ENCODE data around the gene AMOTL1. TPM values are rescaled to one million over a fixed set of nuclear protein-coding genes. Genes with fewer than 3 reads are reported as not detected.
A peak's percentile ranks its signal among the peaks of the same experiment; 100 is the strongest.

The AMOTL1 gene
- polyA plus RNA-seq, 2 donors, result 11.3 to 15.4 TPM

DNA sequence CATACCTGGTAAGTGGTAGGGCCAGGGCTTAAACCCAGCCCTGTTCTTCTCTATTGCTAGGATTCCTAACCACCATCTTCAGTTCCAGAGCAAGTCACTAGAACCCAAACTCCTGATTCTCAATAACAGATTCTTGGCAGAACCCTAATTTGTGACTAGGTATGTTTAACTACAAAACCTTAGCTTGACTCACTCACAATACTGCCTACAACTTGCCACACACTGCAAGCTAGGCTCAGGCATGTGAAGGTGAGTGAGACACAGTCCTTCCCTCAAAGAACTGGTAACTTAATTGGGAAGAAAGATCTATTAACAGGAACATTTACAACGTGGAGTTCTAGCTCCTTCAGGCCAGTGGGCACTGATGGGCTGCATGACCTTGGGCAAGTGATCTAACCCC, 14.5 kb upstream of the AMOTL1 start:
- 61 to 65% methylated on average over 1 of the region's 1 CpG for WGBS, 2 donors
- H3K27me3 ChIP-seq (ENCODE audit: control insufficient read depth in 1 of 2, insufficient read depth in 2 of 2, low read length in 2 of 2), result no peaks in the 10 kb centered on the region
- H3K4me3 ChIP-seq (ENCODE audit: low read depth in 1 of 2, low read length in 2 of 2), result no peak overlapping the region
- H3K9me3 ChIP-seq (ENCODE audit: control insufficient read depth in 2 of 2, insufficient read depth in 1 of 2, low read depth in 1 of 2, low read length in 1 of 2), result no peaks in the 10 kb centered on the region
- H3K36me3 ChIP-seq (ENCODE audit: control insufficient read depth in 2 of 2, insufficient read depth in 2 of 2, low read length in 1 of 2), result no peaks in the 10 kb centered on the region
- H3K4me1 ChIP-seq (ENCODE audit: control insufficient read depth in 2 of 2, insufficient read depth in 2 of 2, low read length in 1 of 2), result peaks cover 6% of the 10 kb centered on the region in 2 donors
- peak overlapping the region; percentile 27 to 36 for H3K27ac ChIP-seq (ENCODE audit: low read depth in 2 of 2, low read length in 1 of 2)

DNA sequence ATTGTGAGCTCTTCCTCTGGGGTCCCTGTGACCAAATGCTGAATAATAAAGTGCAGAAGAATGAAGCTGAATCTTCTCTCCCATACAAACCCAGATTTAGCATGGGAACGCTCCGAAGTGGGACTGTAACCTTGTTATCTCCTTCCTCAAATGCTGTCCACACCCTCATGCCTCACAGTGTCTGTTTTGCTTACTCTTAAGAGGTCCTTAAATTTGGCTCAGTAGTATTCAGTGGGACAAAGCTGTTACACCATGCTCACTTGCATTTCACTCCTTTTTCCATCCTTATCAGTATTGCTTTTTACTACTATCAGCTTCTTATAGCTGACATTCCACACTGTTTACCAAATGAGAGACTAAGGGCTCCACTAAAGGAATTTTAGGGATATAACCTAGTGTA, 13.8 kb upstream of the AMOTL1 start:
- 69 to 77% methylated on average over 2 of the region's 2 CpGs for WGBS, 2 donors

DNA sequence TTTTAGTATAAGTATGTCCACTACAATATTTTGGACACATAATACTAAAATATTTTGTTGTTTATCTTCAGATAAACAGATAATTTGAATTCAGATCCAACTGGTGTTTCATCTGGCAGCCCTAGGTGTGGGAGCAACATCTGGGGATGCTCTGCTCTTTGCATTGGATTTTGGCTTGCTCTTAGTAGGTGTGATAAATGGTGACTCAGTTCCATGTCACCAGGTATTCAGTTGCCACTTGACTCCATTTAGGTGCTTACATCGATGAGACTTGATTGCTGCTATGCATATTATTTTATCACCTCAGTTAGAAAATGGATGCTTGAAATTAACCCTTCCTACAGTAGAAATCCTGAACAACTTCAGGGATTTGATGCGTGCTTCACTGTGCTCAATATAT, 13.3 kb upstream of the AMOTL1 start:
- H3K36me3 ChIP-seq (ENCODE audit: control insufficient read depth in 2 of 2, insufficient read depth in 2 of 2, low read length in 1 of 2), result no peaks in the 10 kb centered on the region

More for the DNA sequence above, 13.8 kb upstream of the AMOTL1 start:
- peaks cover 6% of the 10 kb centered on the region in 2 donors for H3K4me1 ChIP-seq (ENCODE audit: control insufficient read depth in 2 of 2, insufficient read depth in 2 of 2, low read length in 1 of 2)
- no peak overlapping the region for H3K4me3 ChIP-seq (ENCODE audit: low read depth in 1 of 2, low read length in 2 of 2)
- H3K27me3 ChIP-seq (ENCODE audit: control insufficient read depth in 1 of 2, insufficient read depth in 2 of 2, low read length in 2 of 2), result no peaks in the 10 kb centered on the region
- H3K27ac ChIP-seq (ENCODE audit: low read depth in 2 of 2, low read length in 1 of 2), result peak overlapping the region in 1 of 2 donors; percentile 28
- no peaks in the 10 kb centered on the region for H3K9me3 ChIP-seq (ENCODE audit: control insufficient read depth in 2 of 2, insufficient read depth in 1 of 2, low read depth in 1 of 2, low read length in 1 of 2)
- no peaks in the 10 kb centered on the region for H3K36me3 ChIP-seq (ENCODE audit: control insufficient read depth in 2 of 2, insufficient read depth in 2 of 2, low read length in 1 of 2)

DNA sequence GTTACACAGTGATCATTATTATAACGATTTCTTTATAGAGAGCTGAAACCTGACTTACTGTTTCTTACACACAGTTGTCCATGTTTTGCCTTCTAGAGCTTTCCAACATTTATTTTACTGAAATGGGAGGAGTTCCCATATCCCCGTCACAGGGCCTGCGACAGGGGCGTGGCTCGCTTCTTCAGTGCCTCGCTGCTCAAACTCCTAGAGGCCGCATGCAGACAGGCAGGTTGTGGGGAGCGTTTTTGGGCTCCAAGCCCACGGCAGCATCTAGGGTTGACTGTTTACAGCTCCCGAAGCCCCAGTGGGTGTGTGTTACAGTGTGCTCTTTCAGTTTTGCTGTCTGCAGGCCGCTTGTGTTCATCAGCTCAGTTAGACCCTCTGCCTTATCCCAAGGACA, 12.7 kb upstream of the AMOTL1 start:
- Histone ChIP-seq H3K9me3 (ENCODE audit: control insufficient read depth in 2 of 2, insufficient read depth in 1 of 2, low read depth in 1 of 2, low read length in 1 of 2) (no peaks in the 10 kb centered on the region), H3K27ac (ENCODE audit: low read depth in 2 of 2, low read length in 1 of 2) (no peak overlapping the region), H3K36me3 (ENCODE audit: control insufficient read depth in 2 of 2, insufficient read depth in 2 of 2, low read length in 1 of 2) (no peaks in the 10 kb centered on the region), H3K4me3 (ENCODE audit: low read depth in 1 of 2, low read length in 2 of 2) (no peak overlapping the region), H3K27me3 (ENCODE audit: control insufficient read depth in 1 of 2, insufficient read depth in 2 of 2, low read length in 2 of 2) (no peaks in the 10 kb centered on the region), H3K4me1 (ENCODE audit: control insufficient read depth in 2 of 2, insufficient read depth in 2 of 2, low read length in 1 of 2) (peaks cover under 1 to 2% of the 10 kb centered on the region in 2 donors)
- 93 to 94% methylated on average over 11 of the region's 11 CpGs for WGBS, 2 donors

More for the DNA sequence above, 13.3 kb upstream of the AMOTL1 start:
- Histone ChIP-seq H3K4me1 (ENCODE audit: control insufficient read depth in 2 of 2, insufficient read depth in 2 of 2, low read length in 1 of 2) (peaks cover 6% of the 10 kb centered on the region in 2 donors), H3K4me3 (ENCODE audit: low read depth in 1 of 2, low read length in 2 of 2) (no peak overlapping the region), H3K27me3 (ENCODE audit: control insufficient read depth in 1 of 2, insufficient read depth in 2 of 2, low read length in 2 of 2) (no peaks in the 10 kb centered on the region), H3K9me3 (ENCODE audit: control insufficient read depth in 2 of 2, insufficient read depth in 1 of 2, low read depth in 1 of 2, low read length in 1 of 2) (no peaks in the 10 kb centered on the region), H3K27ac (ENCODE audit: low read depth in 2 of 2, low read length in 1 of 2) (no peak overlapping the region)
- 77 to 84% methylated on average over 2 of the region's 2 CpGs for WGBS, 2 donors

DNA sequence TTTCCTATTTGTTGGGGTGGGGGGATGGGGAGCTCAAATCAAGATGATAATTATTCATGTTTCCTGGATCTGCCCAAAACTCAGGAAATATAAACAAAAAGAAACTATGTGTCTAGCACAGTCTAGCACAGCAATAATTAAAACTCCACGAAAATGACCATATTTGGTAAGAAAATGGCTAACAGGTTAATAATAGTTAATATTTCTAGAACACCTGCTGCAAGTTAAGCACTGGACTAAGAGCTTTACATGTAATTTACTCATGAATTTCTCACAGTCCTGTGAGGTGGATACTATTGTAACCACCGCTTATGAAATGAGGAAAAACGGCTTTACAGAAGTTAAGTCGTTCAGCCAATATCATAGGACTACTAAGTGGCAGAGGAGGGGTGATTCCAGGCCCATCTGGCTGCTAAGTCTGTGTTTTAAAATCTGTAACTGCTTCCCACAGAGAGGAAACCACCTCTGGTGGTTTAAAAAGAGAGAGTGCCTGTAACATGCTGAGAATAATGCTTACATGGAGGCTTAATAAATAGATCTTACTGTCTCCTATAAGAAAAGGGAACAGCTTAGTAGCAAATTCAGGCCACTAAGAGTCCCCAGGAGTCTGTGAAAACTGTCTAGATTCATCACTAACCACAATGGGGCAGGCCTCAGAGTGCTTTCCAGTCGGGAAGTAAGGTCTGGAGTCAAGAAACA, 11.0 kb upstream of the AMOTL1 start:
- 66 to 70% methylated on average over 5 of the region's 5 CpGs for WGBS, 2 donors
- Histone ChIP-seq H3K4me1 (ENCODE audit: control insufficient read depth in 2 of 2, insufficient read depth in 2 of 2, low read length in 1 of 2) (peaks cover 0 to 2% of the 10 kb centered on the region in 2 donors), H3K4me3 (ENCODE audit: low read depth in 1 of 2, low read length in 2 of 2) (no peak overlapping the region), H3K27me3 (ENCODE audit: control insufficient read depth in 1 of 2, insufficient read depth in 2 of 2, low read length in 2 of 2) (no peaks in the 10 kb centered on the region), H3K36me3 (ENCODE audit: control insufficient read depth in 2 of 2, insufficient read depth in 2 of 2, low read length in 1 of 2) (no peaks in the 10 kb centered on the region), H3K9me3 (ENCODE audit: control insufficient read depth in 2 of 2, insufficient read depth in 1 of 2, low read depth in 1 of 2, low read length in 1 of 2) (no peaks in the 10 kb centered on the region), H3K27ac (ENCODE audit: low read depth in 2 of 2, low read length in 1 of 2) (peak overlapping the region; percentile 4 to 42)

DNA sequence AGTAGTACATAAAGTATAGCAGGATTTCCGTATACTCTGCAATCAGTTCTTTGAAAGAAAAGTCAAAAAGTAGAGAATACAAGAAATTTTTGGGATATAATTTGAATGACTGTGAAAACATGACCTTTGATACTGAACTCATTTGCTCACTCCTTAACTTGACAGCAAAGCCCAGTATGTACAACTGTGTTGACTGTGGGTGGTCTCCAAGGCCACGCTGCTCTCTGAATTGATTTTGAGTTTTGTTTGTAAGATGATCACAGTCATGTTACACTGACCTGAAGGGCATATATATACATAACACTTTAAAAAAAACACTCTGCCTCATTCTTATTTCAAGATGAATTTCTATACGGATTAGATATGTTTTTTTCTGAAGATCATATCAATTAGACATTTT, 9.5 kb upstream of the AMOTL1 start:
- Histone ChIP-seq H3K4me3 (ENCODE audit: low read depth in 1 of 2, low read length in 2 of 2) (no peak overlapping the region), H3K36me3 (ENCODE audit: control insufficient read depth in 2 of 2, insufficient read depth in 2 of 2, low read length in 1 of 2) (no peaks in the 10 kb centered on the region), H3K27ac (ENCODE audit: low read depth in 2 of 2, low read length in 1 of 2) (no peak overlapping the region), H3K4me1 (ENCODE audit: control insufficient read depth in 2 of 2, insufficient read depth in 2 of 2, low read length in 1 of 2) (peaks cover 0 to 2% of the 10 kb centered on the region in 2 donors), H3K27me3 (ENCODE audit: control insufficient read depth in 1 of 2, insufficient read depth in 2 of 2, low read length in 2 of 2) (no peaks in the 10 kb centered on the region), H3K9me3 (ENCODE audit: control insufficient read depth in 2 of 2, insufficient read depth in 1 of 2, low read depth in 1 of 2, low read length in 1 of 2) (no peaks in the 10 kb centered on the region)
- 84 to 86% methylated on average over 3 of the region's 3 CpGs for WGBS, 2 donors

DNA sequence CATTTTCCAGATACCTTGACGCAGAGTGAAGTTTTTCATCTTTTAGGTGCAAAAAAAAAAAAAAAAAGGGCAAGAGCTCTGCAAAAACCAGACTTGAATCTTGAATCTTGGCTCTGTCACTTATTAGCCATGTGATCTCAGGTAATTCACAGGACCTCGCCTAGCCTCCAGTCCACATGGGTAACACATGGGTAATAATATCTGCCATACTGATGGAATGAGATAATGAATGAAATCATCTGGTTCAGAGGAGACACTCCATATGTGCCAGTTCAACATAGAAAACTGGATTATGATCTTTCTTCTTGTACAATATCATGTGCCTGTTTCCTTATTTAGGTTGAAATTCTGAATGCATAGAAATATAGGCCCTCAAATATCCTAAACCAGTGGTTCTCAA, 8.6 kb upstream of the AMOTL1 start:
- no peaks in the 10 kb centered on the region for H3K4me1 ChIP-seq (ENCODE audit: control insufficient read depth in 2 of 2, insufficient read depth in 2 of 2, low read length in 1 of 2)
- H3K27me3 ChIP-seq (ENCODE audit: control insufficient read depth in 1 of 2, insufficient read depth in 2 of 2, low read length in 2 of 2), result no peaks in the 10 kb centered on the region
- H3K27ac ChIP-seq (ENCODE audit: low read depth in 2 of 2, low read length in 1 of 2), result no peak overlapping the region
- no peak overlapping the region for H3K4me3 ChIP-seq (ENCODE audit: low read depth in 1 of 2, low read length in 2 of 2)
- no peaks in the 10 kb centered on the region for H3K36me3 ChIP-seq (ENCODE audit: control insufficient read depth in 2 of 2, insufficient read depth in 2 of 2, low read length in 1 of 2)
- no peaks in the 10 kb centered on the region for H3K9me3 ChIP-seq (ENCODE audit: control insufficient read depth in 2 of 2, insufficient read depth in 1 of 2, low read depth in 1 of 2, low read length in 1 of 2)
- WGBS, 2 donors, result 94 to 95% methylated on average over 2 of the region's 2 CpGs

DNA sequence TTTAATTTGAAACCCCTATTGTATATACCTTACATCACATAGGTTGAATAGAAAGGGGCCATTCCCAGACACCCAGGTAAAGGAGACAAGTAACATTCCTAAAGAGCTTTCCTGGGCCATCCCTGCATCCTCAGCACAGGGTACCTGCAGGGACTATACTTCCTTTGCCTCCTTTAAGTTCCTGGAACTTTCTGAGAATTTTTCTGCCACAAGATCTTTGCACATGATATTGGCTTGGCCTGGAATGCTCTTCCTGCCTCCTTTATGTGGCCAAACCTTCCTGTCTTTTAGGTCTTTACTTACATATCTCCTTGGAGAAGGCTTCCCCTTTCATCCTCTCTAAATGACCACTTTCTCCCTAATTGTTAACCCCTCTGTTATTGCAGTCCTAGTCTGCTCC, 7.9 kb upstream of the AMOTL1 start:
- Histone ChIP-seq H3K27ac (ENCODE audit: low read depth in 2 of 2, low read length in 1 of 2) (no peak overlapping the region), H3K9me3 (ENCODE audit: control insufficient read depth in 2 of 2, insufficient read depth in 1 of 2, low read depth in 1 of 2, low read length in 1 of 2) (no peaks in the 10 kb centered on the region), H3K36me3 (ENCODE audit: control insufficient read depth in 2 of 2, insufficient read depth in 2 of 2, low read length in 1 of 2) (no peaks in the 10 kb centered on the region), H3K27me3 (ENCODE audit: control insufficient read depth in 1 of 2, insufficient read depth in 2 of 2, low read length in 2 of 2) (no peaks in the 10 kb centered on the region), H3K4me3 (ENCODE audit: low read depth in 1 of 2, low read length in 2 of 2) (no peak overlapping the region), H3K4me1 (ENCODE audit: control insufficient read depth in 2 of 2, insufficient read depth in 2 of 2, low read length in 1 of 2) (no peaks in the 10 kb centered on the region)

DNA sequence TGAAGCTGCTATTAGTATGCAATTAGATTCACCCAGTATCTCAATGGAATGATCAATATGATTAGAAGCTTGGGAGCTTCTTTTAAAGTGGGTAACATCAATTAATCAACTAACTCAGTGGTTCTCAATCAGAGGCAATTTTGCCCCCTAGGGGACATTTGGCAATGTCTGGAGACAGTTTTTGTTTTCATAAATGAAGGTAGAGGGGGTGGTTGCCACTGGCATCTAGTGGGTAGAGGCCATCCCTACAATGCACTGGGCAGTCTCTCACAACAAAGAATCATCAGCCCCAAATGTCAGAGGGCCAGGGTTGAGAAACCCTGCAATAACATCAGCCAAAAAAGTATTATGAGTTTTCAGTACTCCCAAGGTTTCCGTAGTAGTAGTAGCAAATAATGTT, 5.9 kb upstream of the AMOTL1 start:
- 86 to 90% methylated on average over 1 of the region's 1 CpG for WGBS, 2 donors
- Histone ChIP-seq H3K9me3 (ENCODE audit: control insufficient read depth in 2 of 2, insufficient read depth in 1 of 2, low read depth in 1 of 2, low read length in 1 of 2) (no peaks in the 10 kb centered on the region), H3K36me3 (ENCODE audit: control insufficient read depth in 2 of 2, insufficient read depth in 2 of 2, low read length in 1 of 2) (no peaks in the 10 kb centered on the region), H3K27me3 (ENCODE audit: control insufficient read depth in 1 of 2, insufficient read depth in 2 of 2, low read length in 2 of 2) (no peaks in the 10 kb centered on the region), H3K4me3 (ENCODE audit: low read depth in 1 of 2, low read length in 2 of 2) (no peak overlapping the region), H3K4me1 (ENCODE audit: control insufficient read depth in 2 of 2, insufficient read depth in 2 of 2, low read length in 1 of 2) (no peaks in the 10 kb centered on the region), H3K27ac (ENCODE audit: low read depth in 2 of 2, low read length in 1 of 2) (peak overlapping the region; percentile 3 to 31)

DNA sequence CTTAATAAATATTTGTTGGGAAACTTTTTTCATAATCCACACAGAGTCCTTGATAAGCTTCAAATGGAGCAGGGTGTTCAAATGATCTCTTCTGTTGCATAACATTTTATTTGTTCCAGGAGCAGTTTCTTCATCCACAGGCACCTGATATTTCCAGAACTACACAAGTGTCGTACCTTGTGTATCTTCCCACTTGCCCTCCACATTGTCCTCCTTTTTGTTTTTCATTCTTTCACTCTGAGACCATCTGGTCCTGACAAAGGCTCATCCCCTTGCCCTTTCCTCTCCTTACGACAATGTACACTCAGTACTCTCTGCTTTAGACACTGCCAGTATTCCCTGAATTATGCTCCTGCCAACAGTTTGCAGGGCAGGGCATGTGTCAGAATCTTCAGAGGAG, 5.2 kb upstream of the AMOTL1 start:
- H3K36me3 ChIP-seq (ENCODE audit: control insufficient read depth in 2 of 2, insufficient read depth in 2 of 2, low read length in 1 of 2), result no peaks in the 10 kb centered on the region
- H3K4me1 ChIP-seq (ENCODE audit: control insufficient read depth in 2 of 2, insufficient read depth in 2 of 2, low read length in 1 of 2), result no peaks in the 10 kb centered on the region
- peak overlapping the region in 1 of 2 donors; percentile 67 for H3K27ac ChIP-seq (ENCODE audit: low read depth in 2 of 2, low read length in 1 of 2)
- H3K27me3 ChIP-seq (ENCODE audit: control insufficient read depth in 1 of 2, insufficient read depth in 2 of 2, low read length in 2 of 2), result no peaks in the 10 kb centered on the region
- 81 to 82% methylated on average over 2 of the region's 2 CpGs for WGBS, 2 donors
- no peaks in the 10 kb centered on the region for H3K9me3 ChIP-seq (ENCODE audit: control insufficient read depth in 2 of 2, insufficient read depth in 1 of 2, low read depth in 1 of 2, low read length in 1 of 2)
- no peak overlapping the region for H3K4me3 ChIP-seq (ENCODE audit: low read depth in 1 of 2, low read length in 2 of 2)
